Hematopoietic multipotent progenitor cell treated with erythropoietin and hydrocortisone succinate and interleukin-3 and kit ligand, for 17 days (in vitro differentiated cells): Measurements from ENCODE around the gene PPP1R8.
"Not testable (repeated sequence)": the region's sequence is repeated elsewhere in the genome, so short reads cannot be mapped to it uniquely, and the experiment has no call there.

Experiments
- DNase-seq: peaks from one replicate; pipeline ENCODE4 v3.0.0-alpha.2; 2015; ENCODE audit warnings: low spot score

PPP1R8 gene

DNA sequence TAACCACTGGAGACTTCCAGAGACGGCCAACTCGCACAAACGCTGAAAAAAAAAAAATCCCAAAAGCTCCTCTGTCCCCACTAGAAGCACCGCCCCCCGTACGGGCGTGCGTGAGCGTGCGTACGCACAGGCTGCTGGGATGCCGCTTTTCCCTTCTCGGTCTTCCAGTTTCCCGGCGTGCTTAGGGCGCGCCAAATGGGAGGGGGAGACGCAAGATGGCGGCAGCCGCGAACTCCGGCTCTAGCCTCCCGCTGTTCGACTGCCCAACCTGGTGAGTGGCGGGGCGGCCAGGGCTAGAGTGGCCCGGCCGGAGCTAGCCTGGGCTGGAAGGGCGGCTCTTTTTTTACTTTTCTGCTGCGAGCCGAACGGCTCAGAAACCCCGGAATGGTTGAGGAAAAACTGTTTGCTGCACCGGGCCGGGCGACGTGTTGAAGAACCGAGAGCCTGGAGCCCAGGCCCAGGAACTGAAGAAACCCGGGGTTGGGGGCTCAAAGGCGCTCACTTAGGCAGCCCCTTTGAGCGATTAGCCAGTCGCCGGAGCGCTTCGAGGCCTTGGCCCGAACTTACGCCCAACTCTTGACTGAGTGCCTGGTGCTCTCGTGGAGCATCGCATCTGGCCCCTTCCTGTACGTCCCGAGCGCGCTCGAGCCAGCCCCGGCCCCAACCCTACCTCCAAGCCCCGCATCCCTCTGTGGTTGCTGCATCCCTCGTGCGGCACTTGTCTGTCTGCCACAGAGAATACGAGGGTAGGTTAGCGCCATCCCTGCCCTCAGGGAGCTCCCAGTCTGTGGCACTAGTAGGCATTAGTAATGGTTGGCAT lies at the start of gene PPP1R8:
PPP1R8 (plus strand) TSS at position 162 of the 820 bp plus-strand sequence; CDS start at position 216, 54 bp downstream.
- peak; percentile 91 for DNase-seq

DNA sequence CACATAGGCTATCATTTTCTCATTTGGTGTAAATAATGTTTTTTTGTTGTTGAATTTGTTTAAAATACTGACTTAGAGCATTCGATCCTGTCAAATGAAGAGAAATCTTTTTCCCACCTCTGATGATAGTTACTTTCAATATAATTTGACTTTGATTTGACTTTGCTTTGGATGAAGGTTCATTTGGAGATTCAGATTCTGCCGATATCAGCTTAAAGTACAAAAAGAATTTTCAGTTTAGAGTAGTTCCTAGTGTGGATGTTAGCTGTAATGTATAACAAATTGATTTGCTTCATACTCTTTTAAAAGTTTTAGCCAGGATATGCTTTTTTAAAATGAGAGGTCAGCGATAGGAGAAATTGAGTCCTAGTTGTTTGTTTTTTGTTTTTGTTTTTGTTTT lies 47.6 kb upstream of the PPP1R8 start:
- no peak for DNase-seq

DNA sequence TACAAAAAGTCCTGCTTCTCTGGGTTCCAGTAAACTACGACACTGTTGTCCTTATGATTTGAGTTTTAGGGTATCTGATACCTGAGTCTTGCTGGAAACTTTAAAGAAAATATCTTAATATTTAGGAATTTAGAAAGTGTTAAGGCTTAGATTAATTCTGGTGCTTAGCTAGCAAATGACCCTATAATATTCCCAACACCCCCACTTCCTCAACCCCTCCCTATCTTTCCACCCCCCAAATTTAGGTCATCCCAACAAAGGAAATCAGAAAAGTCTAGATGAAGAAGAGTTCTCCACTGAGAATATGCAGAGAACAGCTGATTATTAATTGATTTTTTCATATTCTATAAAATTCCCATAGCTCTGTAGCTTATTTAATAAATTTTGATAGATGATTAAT lies 45.9 kb upstream of the PPP1R8 start:
- DNase-seq: no peak

DNA sequence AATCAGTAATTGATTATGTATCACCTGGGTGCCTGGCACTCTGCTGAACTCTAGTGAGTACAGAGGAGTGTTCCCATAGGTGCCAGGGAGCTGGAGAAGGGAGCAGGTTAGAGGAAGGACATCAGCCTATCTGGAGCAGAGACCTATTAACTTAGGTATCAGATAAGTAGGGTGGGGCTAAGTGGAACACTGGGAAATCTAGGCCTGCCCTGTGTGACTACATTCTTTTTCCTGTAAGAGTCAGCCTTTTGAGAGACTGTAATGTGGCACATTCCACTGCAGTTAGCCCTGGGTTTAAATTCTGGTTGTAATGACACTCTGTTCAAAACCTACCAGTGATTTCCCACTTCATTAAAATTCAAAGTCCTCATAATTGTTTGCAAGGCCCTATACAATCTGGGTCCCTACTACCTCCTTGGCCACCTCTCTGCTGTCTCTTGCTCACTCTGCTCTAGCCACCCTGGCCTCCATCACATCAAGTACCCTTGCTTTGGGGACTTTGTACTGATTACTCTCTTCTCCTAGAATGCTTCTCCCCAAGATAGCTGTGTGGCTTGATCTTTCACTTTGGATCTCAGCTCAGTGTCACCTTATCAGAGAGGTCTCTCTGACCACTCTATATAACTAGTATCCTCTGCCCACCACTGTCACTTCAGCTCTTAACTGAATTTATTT lies 44.7 kb upstream of the PPP1R8 start:
- no peak for DNase-seq

DNA sequence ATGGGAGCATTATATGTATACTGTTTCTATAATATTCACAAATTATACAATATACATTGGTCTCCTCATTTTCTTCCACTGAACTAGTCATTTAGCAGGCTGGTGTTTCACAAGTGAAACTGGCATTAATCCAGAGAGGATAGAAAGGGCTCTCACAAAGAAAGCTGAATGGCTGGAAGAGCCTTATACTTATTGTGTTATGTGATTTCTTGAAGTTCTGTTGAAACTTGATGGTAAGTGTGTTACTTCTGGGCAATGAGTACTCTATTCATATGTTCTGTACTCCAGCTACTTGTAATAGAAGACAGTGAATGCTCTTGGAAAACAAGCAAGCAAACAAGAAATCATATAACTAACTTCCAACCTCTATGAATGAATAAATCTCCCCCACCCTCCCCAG lies 42.7 kb upstream of the PPP1R8 start:
- DNase-seq: no peak

DNA sequence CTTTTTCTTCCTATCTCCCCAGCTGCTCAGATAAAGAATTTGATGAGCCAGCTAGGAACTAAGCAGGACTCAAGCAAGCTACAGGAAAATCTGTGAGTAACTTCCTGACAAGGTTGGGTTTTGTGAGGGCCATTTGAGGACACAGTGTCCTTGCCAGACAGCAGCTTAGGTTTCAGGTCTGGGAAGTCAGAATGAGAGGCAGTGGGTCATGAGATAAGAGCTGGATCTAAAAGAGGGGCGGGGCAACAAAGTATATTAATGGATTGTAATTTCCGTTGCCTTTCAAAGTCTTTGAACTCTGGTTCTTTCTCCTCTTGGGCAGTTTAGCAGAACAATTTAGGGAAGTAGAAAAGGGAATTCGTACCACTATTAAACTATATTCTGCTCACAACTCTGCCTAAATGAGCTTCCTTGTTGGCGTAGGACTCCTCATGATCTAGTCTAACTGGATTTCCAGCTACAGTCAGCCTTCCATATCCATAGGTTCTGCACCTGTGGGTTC lies 41.0 kb upstream of the PPP1R8 start:
- no peak for DNase-seq

DNA sequence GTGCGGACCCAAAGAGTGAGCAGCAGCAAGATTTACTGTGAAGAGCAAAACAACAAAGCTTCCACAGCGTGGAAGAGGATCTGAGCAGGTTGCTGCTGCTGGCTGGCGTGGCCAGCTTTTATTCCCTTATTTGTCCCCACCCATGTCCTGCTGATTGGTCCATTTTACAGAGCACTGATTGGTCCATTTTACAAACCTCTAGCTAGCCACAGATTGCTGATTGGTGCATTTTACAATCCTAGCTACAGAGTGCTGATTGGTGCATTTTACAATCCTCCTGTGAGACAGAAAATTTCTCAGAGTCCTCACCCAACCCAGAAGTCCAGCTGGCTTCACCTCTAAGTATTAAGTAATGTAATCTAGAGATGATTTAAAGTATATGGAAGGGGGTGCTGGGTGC lies 40.3 kb upstream of the PPP1R8 start:
- DNase-seq: not testable (repeated sequence)

DNA sequence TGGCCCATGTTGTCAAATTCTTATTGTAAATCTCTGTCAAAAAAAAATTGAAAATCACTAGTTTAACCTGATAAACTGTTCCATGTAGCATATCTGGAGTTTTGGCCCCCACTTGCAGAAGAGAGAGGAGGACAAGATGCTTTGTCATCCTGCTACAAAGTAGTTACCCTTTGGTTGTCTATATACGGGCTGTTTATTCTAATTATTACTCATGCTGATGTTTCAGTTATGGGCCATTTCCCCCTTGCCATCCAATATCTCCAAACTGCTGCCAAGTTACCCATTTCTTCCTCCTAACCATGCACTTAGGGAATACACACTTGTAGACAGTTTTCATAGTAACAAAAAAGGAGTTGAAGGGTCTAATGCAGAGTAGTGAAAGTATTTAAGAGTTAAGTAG lies 35.0 kb upstream of the PPP1R8 start:
- DNase-seq: no peak

DNA sequence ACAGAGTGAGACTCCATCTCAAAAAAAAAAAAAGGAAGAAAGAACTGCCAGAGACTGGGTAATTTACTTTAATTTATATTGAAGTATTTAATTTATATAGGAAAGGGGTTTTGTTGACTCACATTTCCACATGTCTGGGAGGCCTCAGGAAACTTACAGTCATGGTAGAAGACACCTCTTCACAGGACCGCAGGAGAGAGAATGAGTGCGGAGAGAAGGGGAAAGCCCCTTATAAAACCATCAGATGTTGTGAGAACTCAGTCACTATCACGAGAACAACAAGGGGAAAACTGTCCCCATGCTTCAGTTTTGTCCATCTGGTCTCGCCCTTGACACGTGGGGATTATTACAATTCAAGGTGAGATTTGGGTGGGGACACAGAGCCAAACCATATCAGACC lies 25.8 kb upstream of the PPP1R8 start:
- DNase-seq: no peak

DNA sequence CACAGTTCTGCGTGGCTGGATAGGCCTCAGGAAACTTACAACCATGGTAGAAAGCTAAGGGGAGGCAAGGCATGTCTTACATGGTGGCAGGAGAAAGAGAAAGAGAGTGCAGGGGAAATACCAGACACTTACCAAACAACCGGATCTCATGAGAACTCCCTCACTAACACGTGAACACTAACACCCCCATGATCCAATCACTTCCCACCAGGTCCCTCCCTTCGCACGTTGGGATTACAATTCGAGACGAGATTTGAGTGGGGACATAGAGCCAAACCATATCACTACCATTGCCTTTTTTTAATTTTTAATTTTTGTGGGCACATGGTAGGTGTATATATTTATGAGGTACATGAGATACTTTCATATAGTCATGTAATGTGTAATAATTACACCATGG lies 23.8 kb upstream of the PPP1R8 start:
- DNase-seq: no peak

DNA sequence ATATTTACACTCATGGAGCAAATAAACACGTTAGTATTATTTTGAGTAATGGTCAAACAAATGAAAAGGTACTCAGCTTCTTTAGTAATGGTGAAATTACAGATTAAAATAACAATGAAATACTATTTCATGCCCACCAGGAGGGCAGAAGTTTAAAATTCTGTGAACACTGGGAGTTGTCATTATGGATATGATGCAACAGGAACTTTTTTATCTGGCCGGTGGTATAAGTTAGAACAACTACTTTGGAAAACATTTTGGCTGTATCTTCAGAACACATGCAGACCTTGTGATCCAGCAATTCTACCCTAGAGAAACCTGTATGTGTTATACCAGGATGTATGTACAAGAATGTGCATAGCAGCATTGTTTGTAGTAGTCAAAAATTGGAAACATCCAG lies 23.2 kb upstream of the PPP1R8 start:
- no peak for DNase-seq

DNA sequence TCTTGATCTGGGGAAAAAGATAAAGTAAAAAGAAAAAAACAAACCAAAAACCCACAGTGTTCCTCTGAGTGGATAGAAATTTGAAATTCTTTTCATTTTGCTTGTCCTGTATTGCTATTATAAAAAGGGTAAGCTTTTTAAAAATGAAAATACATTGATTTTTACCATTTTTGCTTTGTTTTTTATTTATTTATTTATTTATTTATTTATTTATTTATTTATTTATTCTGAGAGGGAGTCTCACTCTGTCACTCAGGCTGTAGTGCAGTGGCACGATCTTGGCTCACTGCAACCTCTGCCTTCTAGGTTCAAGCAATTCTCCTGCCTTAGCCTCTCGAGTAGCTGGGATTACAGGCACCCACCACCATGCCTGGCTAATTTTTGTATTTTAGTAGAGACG lies 22.5 kb upstream of the PPP1R8 start:
- DNase-seq: not testable (repeated sequence)

DNA sequence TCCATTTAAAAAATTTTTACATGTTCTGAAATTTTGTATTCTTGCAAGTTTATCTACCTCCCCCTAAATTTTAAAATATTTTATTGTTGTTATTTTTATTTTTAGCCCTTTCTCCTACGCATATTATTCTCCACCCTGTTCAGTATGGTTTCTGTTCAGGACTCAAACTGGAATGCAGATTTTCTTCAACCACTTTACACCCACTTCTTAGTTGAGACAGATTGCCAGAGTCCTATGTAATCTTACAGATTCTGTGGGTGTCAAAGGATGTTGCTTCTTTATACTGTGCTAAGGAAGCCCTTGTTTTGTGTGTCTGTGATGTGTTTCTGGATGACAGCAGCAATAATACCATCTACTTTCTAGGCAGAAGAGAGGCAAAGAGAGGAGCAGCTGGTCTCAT lies 20.7 kb upstream of the PPP1R8 start:
- no peak for DNase-seq

DNA sequence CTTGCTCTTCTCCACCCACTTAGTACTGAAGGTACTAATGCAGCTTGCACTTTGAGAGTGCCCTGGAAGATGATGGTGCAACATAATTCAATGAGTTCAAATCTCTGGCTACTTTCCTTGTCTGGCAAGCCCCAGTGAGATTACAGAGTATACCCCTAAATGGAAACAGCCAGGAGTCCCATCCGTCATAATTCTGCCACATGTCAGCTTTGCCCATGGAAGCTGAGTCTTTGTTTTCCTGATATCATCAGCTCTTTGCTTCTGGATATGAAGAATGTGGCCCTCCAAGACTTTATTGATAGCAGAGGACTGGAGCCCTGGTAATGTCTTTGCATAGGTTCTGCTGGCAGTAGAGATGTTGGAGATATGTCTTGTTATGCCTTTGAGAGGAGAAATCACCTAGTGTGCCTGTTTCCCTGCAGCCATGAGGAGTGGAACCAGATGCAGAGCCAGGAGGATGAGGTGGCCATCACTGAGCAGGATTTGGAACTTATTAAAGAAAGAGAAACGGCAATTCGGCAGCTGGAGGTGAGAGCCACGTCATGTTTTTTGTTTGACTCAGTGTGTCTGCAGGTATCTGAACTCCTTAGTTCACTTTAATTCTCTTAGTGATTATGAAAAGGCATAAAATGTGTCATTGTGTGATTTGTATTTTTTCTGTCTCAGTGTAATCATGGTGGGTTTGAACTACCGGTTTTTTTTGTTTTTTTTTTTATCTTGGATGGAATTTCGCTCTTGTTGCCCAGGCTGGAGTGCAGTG lies 18.7 kb upstream of the PPP1R8 start:
- DNase-seq: no peak

DNA sequence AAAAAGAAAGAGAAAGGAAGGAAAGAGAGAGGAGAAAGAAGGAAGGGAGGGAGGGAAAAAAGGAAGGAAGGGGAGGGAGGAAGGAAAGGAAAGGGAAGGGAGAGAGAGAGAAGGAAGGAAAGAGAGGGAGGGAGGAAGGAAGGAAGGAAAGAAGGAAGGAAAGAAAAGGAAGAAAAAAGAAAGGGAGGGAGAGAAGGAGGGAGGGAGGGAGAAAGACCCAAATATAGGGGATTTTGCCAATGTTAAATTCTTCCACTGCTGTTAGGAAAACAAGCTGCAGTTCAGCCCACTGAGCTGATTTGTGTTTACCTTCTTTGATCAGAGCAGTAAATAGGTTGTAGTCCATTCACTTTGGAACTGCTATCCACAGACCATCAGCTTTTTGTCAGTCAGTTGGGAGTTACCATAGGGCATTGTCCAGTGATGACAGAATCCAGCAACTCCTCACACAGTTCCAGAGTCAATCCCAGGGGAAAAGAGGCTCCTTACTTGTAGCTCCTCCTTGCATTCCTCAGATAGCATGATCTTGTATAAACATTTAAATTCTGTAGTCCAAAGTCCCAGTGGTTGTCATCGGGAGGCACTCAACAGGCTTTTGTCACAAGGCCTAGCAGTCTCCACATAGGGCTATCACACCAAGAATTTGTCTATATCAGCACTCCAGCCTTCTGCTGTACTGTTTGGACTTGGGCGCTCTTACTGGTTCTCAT lies 13.5 kb upstream of the PPP1R8 start:
- no peak for DNase-seq

DNA sequence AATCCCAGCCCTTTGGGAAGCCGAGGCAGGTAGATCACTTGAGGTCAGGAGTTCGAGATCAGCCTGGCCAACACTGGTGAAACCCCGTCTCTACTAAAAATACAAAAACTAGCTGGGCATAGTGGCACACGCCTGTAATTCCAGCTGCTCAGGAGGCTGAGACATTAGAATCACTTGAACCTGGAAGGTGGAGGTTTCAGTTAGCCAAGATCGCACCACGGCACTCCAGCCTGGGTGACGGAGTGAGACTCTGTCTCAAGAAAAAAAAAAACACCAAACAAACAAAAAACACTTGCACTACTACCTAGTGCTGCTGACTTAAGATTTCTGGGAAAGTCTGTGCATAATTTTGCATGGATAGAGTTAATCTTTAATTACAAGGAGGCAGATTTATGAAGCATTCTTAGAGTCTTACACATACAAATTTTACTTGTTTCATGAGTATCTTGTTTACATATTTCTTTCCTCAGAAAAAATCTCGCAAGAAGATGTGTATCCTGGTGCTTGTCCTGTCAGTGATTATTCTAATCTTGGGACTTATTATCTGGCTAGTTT lies 8.7 kb upstream of the PPP1R8 start:
- DNase-seq: no peak

DNA sequence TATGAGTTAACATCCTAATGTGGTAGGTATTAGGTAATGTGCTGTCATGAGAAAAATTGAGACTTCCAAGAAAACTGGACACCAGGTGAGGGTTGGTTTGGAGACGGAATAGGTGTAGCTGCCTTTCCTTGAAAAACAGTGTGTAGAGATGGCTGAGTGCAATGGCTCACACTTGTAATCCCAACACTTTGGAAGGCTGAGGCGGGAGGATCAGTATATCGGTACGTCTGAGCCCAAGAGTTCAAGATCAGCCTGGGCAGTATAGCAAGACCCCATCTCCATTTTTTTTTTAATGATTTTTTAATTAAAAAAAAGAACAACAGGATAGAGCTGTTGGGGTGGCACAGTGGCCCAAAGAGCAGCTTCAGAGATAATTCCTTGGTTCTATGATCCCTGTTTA lies 6.8 kb upstream of the PPP1R8 start:
- no peak for DNase-seq

DNA sequence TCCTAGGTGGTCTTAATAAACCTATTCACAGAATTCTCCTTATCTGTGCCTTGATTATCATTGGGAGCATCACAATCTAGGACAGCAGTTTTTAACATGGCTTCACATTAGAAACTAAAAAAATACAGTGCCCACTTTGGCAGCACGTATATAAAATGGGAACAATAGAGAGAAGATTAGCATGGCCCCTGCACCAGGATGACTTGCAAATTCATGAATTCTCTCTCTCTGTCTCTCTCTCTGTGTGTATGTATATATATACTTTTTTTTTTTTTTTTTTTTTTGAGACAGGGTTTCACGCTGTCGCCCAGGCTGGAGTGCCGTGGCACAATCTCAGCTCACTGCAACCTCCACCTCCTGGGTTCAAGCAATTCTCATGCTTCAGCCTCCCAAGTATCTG lies 6.2 kb upstream of the PPP1R8 start:
- DNase-seq: no peak

DNA sequence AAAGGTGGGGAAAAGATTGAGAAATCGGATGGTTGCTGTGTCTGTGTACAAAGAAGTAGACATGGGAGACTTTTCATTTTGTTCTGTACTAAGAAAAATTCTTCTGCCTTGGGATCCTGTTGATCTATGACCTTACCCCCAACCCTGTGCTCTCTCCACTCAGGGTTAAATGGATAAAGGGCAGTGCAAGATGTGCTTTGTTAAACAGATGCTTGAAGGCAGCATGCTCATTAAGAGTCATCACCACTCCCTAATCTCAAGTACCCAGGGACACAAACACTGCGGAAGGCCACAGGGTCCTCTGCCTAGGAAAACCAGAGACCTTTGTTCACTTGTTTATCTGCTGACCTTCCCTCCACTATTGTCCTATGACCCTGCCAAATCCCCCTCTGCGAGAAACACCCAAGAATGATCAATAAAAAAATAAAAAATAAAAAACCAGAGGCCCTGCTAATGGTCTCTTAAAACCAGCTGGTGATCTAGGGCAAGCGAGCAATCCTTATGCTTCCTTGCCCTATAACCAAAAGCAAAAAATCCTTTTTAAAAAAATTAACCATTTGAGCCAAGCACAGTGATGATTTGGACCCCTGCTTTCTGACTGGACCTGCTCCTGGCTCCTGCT lies 1.1 kb upstream of the PPP1R8 start:
- not testable (repeated sequence) for DNase-seq

DNA sequence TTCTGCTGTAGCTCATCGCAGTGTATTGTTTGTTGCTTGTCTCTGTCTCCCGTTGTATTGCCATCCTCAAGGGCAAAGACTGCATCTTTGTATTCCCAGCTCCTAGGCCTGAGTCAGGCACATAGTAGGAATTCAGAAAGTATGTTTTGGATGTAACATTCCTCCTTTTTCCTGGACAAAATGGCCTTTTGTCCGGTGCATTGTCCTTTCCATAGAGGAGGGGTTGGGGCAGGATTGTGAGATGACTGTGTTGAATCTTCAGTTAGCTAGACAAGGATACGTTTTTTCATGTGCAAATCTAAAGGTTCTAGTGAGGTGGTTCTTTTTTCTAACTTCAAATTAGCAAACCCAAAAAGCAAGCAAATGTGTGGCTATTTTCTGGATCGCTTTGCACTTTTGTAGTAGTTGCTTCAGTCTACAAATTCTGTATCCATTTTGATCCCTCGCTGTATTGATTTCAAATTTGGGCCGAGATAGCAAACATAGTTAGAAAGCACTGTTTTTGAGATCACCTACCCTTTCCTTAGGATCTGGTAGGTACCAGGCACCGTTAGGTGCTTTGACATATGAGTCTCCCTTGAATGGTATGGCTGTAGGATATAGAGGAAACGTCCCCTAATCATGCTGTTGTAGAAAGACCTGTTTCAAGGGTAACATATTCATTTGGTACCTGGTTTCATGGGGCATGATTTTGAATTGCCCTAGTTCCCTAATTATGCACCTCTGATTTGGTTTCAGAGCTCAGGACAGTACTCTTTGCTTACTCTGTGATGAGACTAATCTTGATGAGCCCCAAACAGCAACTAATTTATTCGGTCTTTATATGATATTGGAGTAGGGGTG lies 1.2 kb downstream of the PPP1R8 start:
- DNase-seq: no peak
